HepG2 (cell line): ENCODE data around the gene HEBP1. TPM values are rescaled to one million over a fixed set of nuclear protein-coding genes. Genes with fewer than 3 reads are reported as not detected.
A peak's percentile ranks its signal among the peaks of the same experiment; 100 is the strongest.

Experiments used
- AGO1 ChIP-seq: fragments of 200-400 bp; formaldehyde crosslinking; IDR thresholded peaks from 2 replicates; pipeline ENCODE4 v1.6.1; 2017; ENCODE audit warnings: mild to moderate bottlenecking, low read depth, low read length, moderate library complexity; ENCODE audit not compliant: poor library complexity, severe bottlenecking
- GTF3A ChIP-seq: sonication (generic); formaldehyde crosslinking; conservative IDR thresholded peaks from 2 replicates; pipeline ENCODE4 v1.4.0; 2020; ENCODE audit warnings: mild to moderate bottlenecking, missing genetic modification reagents
- MAFK ChIP-seq, 2 experiments: IDR thresholded peaks in 1 of 2; conservative IDR thresholded peaks in 1 of 2; 2 replicates each; pipeline ENCODE4 v1.6.1; 2011; ENCODE audit warnings: improper control_type of control experiment in 2 of 2, low read length in 2 of 2
- ZBTB38 ChIP-seq: sonication (generic); formaldehyde crosslinking; IDR thresholded peaks from 2 replicates; pipeline ENCODE4 v1.5.1; 2020; ENCODE audit warnings: mild to moderate bottlenecking, missing genetic modification reagents
- ZNF12 ChIP-seq: sonication (generic); formaldehyde crosslinking; IDR thresholded peaks from 2 replicates; pipeline ENCODE4 v1.5.0; 2020; ENCODE audit warnings: missing genetic modification reagents
- ZNF30 ChIP-seq: sonication (generic); formaldehyde crosslinking; IDR thresholded peaks from 2 replicates; pipeline ENCODE4 v1.5.0; 2020; ENCODE audit warnings: mild to moderate bottlenecking, missing genetic modification reagents
- ZNF430 ChIP-seq: sonication (generic); formaldehyde crosslinking; IDR thresholded peaks from 2 replicates; pipeline ENCODE4 v1.9.0; 2021; ENCODE audit warnings: mild to moderate bottlenecking, missing genetic modification reagents
- ZNF646 ChIP-seq: sonication (generic); formaldehyde crosslinking; IDR thresholded peaks from 2 replicates; pipeline ENCODE4 v1.9.0; 2021; ENCODE audit warnings: mild to moderate bottlenecking, missing genetic modification reagents
- ZNF709 ChIP-seq: sonication (generic); formaldehyde crosslinking; IDR thresholded peaks from 2 replicates; pipeline ENCODE4 v1.5.0; 2020; ENCODE audit warnings: mild to moderate bottlenecking, missing genetic modification reagents
- ZNF749 ChIP-seq: sonication (generic); formaldehyde crosslinking; IDR thresholded peaks from 2 replicates; pipeline ENCODE4 v1.8.0; 2022; ENCODE audit warnings: mild to moderate bottlenecking, missing genetic modification reagents, moderate library complexity, borderline replicate concordance
- ZNF772 ChIP-seq: sonication (generic); formaldehyde crosslinking; IDR thresholded peaks from 2 replicates; pipeline ENCODE4 v1.5.0; 2020; ENCODE audit warnings: mild to moderate bottlenecking, missing genetic modification reagents
- polyA plus RNA-seq, 8 experiments: library from polyadenylated mRNA; depleted of rRNA in 3 of 8; stranded (reverse) in 7 of 8; unstranded in 1 of 8; fragments of >200 nt; fragmentation: Illumina TruSeq in 4 of 8; extraction: Trizol in 4 of 8; gene quantifications; 2 replicates each; pipeline versions ENCODE4 v1.2.1 to v1.2.3, GENCODE V29; 2011 to 2016; ENCODE audit warnings: low read depth in 4 of 8, missing spikeins in 1 of 8, mixed read lengths in 1 of 8; ENCODE audit not compliant: insufficient read depth in 1 of 8
- total RNA-seq, 5 experiments: library from RNA; depleted of rRNA; stranded (reverse); fragments of >200 nt; fragmentation: Illumina TruSeq; extraction: Trizol; gene quantifications; 2 replicates each; pipeline ENCODE4 v1.2.3, GENCODE V29; 2016; ENCODE audit warnings: low read depth in 1 of 5
- TF ChIP-seq, protein P1 (sequence below): sonication (generic); formaldehyde crosslinking; IDR thresholded peaks from 2 replicates; pipeline ENCODE4 v1.4.0; 2020; ENCODE audit warnings: missing genetic modification reagents
- TF ChIP-seq, protein P2 (sequence below): sonication (generic); formaldehyde crosslinking; IDR thresholded peaks from 2 replicates; pipeline ENCODE4 v1.4.0; 2020; ENCODE audit warnings: missing genetic modification reagents

HEBP1 gene
- total and polyA plus RNA-seq, 2 of the 13 experiments (the other 11 are each of a cell fraction or from before 2014, with no cell fraction given) = 7.8 to 9.4 TPM

- TF ChIP-seq ZNF646 (CRISPR knock-in tag) (no peak), ZNF772 (CRISPR knock-in tag) (no peak), ZNF30 (CRISPR knock-in tag) (0 out of 2 replicates have a peak, but pooled peaks have one; percentile 13), ZNF12 (CRISPR knock-in tag) (0 out of 2 replicates have a peak, but pooled peaks have one; percentile 3), GTF3A (CRISPR knock-in tag) (no peak), AGO1 (no peak), ZBTB38 (no peak), ZNF430 (0 out of 2 replicates have a peak, but pooled peaks have one; percentile 19), ZNF749 (CRISPR knock-in tag) (no peak), ZNF709 (CRISPR knock-in tag) (no peak), MAFK (conservative IDR thresholded peaks at IDR 0.05 in 1 of 2, IDR thresholded peaks at IDR 0.05 in 1 of 2; ENCODE audit: low read length in 2 of 2) (no peak)
- TF ChIP-seq, protein P1, sequence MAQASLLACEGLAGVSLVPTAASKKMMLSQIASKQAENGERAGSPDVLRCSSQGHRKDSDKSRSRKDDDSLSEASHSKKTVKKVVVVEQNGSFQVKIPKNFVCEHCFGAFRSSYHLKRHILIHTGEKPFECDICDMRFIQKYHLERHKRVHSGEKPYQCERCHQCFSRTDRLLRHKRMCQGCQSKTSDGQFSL (CRISPR knock-in tag) = 0 out of 2 replicates have a peak, but pooled peaks have one; percentile 9
- TF ChIP-seq, protein P2, sequence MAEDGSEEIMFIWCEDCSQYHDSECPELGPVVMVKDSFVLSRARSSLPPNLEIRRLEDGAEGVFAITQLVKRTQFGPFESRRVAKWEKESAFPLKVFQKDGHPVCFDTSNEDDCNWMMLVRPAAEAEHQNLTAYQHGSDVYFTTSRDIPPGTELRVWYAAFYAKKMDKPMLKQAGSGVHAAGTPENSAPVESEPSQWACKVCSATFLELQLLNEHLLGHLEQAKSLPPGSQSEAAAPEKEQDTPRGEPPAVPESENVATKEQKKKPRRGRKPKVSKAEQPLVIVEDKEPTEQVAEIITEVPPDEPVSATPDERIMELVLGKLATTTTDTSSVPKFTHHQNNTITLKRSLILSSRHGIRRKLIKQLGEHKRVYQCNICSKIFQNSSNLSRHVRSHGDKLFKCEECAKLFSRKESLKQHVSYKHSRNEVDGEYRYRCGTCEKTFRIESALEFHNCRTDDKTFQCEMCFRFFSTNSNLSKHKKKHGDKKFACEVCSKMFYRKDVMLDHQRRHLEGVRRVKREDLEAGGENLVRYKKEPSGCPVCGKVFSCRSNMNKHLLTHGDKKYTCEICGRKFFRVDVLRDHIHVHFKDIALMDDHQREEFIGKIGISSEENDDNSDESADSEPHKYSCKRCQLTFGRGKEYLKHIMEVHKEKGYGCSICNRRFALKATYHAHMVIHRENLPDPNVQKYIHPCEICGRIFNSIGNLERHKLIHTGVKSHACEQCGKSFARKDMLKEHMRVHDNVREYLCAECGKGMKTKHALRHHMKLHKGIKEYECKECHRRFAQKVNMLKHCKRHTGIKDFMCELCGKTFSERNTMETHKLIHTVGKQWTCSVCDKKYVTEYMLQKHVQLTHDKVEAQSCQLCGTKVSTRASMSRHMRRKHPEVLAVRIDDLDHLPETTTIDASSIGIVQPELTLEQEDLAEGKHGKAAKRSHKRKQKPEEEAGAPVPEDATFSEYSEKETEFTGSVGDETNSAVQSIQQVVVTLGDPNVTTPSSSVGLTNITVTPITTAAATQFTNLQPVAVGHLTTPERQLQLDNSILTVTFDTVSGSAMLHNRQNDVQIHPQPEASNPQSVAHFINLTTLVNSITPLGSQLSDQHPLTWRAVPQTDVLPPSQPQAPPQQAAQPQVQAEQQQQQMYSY (CRISPR knock-in tag) = no peak
Measured at GRCh38 chr12:13000616-13000924, 505 bp upstream of the HEBP1 start (continued).
